Peyer's patch (tissue), 4 donors: ENCODE data around the gene AP2A1.

Experiments
- CTCF ChIP-seq, 6 experiments: fragments of 450-650 bp in 4 of 6; fragments of 200-600 bp in 2 of 6; sonication (generic) in 1 of 6; IDR thresholded peaks; one replicate each; pipeline ENCODE4 v1.5.1; 2017 to 2019; ENCODE audit warnings: antibody characterized with exemption in 6 of 6, mild to moderate bottlenecking in 3 of 6, moderate library complexity in 1 of 6
- POLR2A ChIP-seq, 2 donors: fragments of 450-650 bp; IDR thresholded peaks; one replicate each; pipeline ENCODE4 v1.5.1; 2017; ENCODE audit warnings: antibody characterized with exemption in 2 of 2, mild to moderate bottlenecking in 2 of 2, moderate library complexity in 2 of 2

- TF ChIP-seq CTCF (IDR thresholded peaks at IDR 0.05) (peak in 2 of 6 experiments; percentile 5 to 13), POLR2A (IDR thresholded peaks at IDR 0.05) (peak; percentile 65 to 81)
These were observed 83.9 kb downstream of the AP2A1 start, which contains the start of gene PTOV1 for GRCh38 chr19:49850487-49851342.
